ENCODE measurements around the gene AMZ2.
"Not testable (repeated sequence)": the region's sequence is repeated elsewhere in the genome, so short reads cannot be mapped to it uniquely, and the experiment has no call there.

The AMZ2 gene

GRCh38 chr17:68239632-68240366 lies 8.0 kb upstream of the AMZ2 start:
- in situ Hi-C loops (cut with HindIII; ENCODE audit: low pct_ligation_motif_present, low pct_unique_long_range_greater_than_20kb, low sequenced_read_pairs), result no loop called here

GRCh38 chr17:68246271-68247028 lies 1.4 kb upstream of the AMZ2 start:
- in situ Hi-C loops (cut with HindIII; ENCODE audit: low pct_ligation_motif_present, low pct_unique_long_range_greater_than_20kb, low sequenced_read_pairs), result no loop called here
- DNase-seq, result no peak

More at GRCh38 chr17:68239632-68240366, 8.0 kb upstream of the AMZ2 start:
- DNase-seq, result no peak

- in situ Hi-C loops (cut with HindIII; ENCODE audit: low pct_ligation_motif_present, low pct_unique_long_range_greater_than_20kb, low sequenced_read_pairs), result no loop called here
- DNase-seq, result no peak
Observed at GRCh38 chr17:68248199-68248825, 469 bp downstream of the AMZ2 start.

GRCh38 chr17:68248891-68249290 lies 1.0 kb downstream of the AMZ2 start:
- in situ Hi-C loops (cut with HindIII; ENCODE audit: low pct_ligation_motif_present, low pct_unique_long_range_greater_than_20kb, low sequenced_read_pairs), result no loop called here
- DNase-seq, result no peak

- in situ Hi-C loops (cut with HindIII; ENCODE audit: low pct_ligation_motif_present, low pct_unique_long_range_greater_than_20kb, low sequenced_read_pairs), result no loop called here
- peak; percentile 26 for DNase-seq
Observed at GRCh38 chr17:68249354-68249765, 1.5 kb downstream of the AMZ2 start.

- in situ Hi-C loops (cut with HindIII; ENCODE audit: low pct_ligation_motif_present, low pct_unique_long_range_greater_than_20kb, low sequenced_read_pairs); DNase-seq: not testable (repeated sequence)
Observed at GRCh38 chr17:68253426-68253825, 5.6 kb downstream of the AMZ2 start.

- in situ Hi-C loops (cut with HindIII; ENCODE audit: low pct_ligation_motif_present, low pct_unique_long_range_greater_than_20kb, low sequenced_read_pairs), result no loop called here
- no peak for DNase-seq
Observed at GRCh38 chr17:68255151-68255550, 7.3 kb downstream of the AMZ2 start.

GRCh38 chr17:68255731-68256538 lies 8.1 kb downstream of the AMZ2 start:
- DNase-seq, result no peak
- in situ Hi-C loops (cut with HindIII; ENCODE audit: low pct_ligation_motif_present, low pct_unique_long_range_greater_than_20kb, low sequenced_read_pairs), result no loop called here

GRCh38 chr17:68256701-68257100 lies 8.9 kb downstream of the AMZ2 start:
- in situ Hi-C loops (cut with HindIII; ENCODE audit: low pct_ligation_motif_present, low pct_unique_long_range_greater_than_20kb, low sequenced_read_pairs); DNase-seq: not testable (repeated sequence)

GRCh38 chr17:68257934-68258333 lies 10.1 kb downstream of the AMZ2 start:
- no peak for DNase-seq
- in situ Hi-C loops (cut with HindIII; ENCODE audit: low pct_ligation_motif_present, low pct_unique_long_range_greater_than_20kb, low sequenced_read_pairs), result no loop called here

GRCh38 chr17:68258890-68259647 lies 11.2 kb downstream of the AMZ2 start:
- in situ Hi-C loops (cut with HindIII; ENCODE audit: low pct_ligation_motif_present, low pct_unique_long_range_greater_than_20kb, low sequenced_read_pairs), result not testable (repeated sequence)
- peak; percentile 61 for DNase-seq

GRCh38 chr17:68259648-68259951 lies 11.8 kb downstream of the AMZ2 start:
- in situ Hi-C loops (cut with HindIII; ENCODE audit: low pct_ligation_motif_present, low pct_unique_long_range_greater_than_20kb, low sequenced_read_pairs); DNase-seq: not testable (repeated sequence)

- in situ Hi-C loops (cut with HindIII; ENCODE audit: low pct_ligation_motif_present, low pct_unique_long_range_greater_than_20kb, low sequenced_read_pairs), result no loop called here
- DNase-seq, result no peak
Observed at GRCh38 chr17:68260051-68260762, 12.4 kb downstream of the AMZ2 start.

- DNase-seq; in situ Hi-C loops (cut with HindIII; ENCODE audit: low pct_ligation_motif_present, low pct_unique_long_range_greater_than_20kb, low sequenced_read_pairs): not testable (repeated sequence)
Observed at GRCh38 chr17:68262467-68262866, 14.6 kb downstream of the AMZ2 start.

GRCh38 chr17:68263101-68263681 lies 15.3 kb downstream of the AMZ2 start:
- peak; percentile 63 for DNase-seq
- in situ Hi-C loops (cut with HindIII; ENCODE audit: low pct_ligation_motif_present, low pct_unique_long_range_greater_than_20kb, low sequenced_read_pairs), result not testable (repeated sequence)

- in situ Hi-C loops (cut with HindIII; ENCODE audit: low pct_ligation_motif_present, low pct_unique_long_range_greater_than_20kb, low sequenced_read_pairs), result not testable (repeated sequence)
Observed at GRCh38 chr17:68265833-68266232, 18.0 kb downstream of the AMZ2 start.

GRCh38 chr17:68273722-68274121 lies 25.9 kb downstream of the AMZ2 start:
- no peak for DNase-seq
- in situ Hi-C loops (cut with HindIII; ENCODE audit: low pct_ligation_motif_present, low pct_unique_long_range_greater_than_20kb, low sequenced_read_pairs), result no loop called here

More at GRCh38 chr17:68265833-68266232, 18.0 kb downstream of the AMZ2 start:
- DNase-seq, result not testable (repeated sequence)

Data from ACHN (cell line).